H1 (cell line): ENCODE measurements around the gene PRDM5. TPM values are rescaled to one million over a fixed set of nuclear protein-coding genes. Genes with fewer than 3 reads are reported as not detected.

ENCODE experiments used
- CTCF ChIA-PET: fragments of 300-600 bp; sonication (Branson Sonifier 250); formaldehyde crosslinking; loops from one replicate; lab custom pipeline; 2021; ENCODE audit not compliant: partially characterized antibody; lab: Charles Lee
- POLR2A ChIA-PET: fragments of 300-600 bp; sonication (Branson Sonifier 250); formaldehyde crosslinking; loops from one replicate; lab custom pipeline; 2021; ENCODE audit warnings: inconsistent platforms; ENCODE audit not compliant: partially characterized antibody; lab: Charles Lee
- DNase-seq, 2 experiments: peaks; one replicate each; pipeline versions ENCODE4 v3.0.0 to v3.0.0-alpha.2; 2010 to 2022; ENCODE audit warnings: low spot score in 2 of 2, low read depth in 1 of 2, mixed read lengths in 1 of 2
- FAIRE-seq: peaks from 2 replicates; lab custom pipeline; 2011; peaks lifted over from hg19 to GRCh38; lab: Jason Lieb, UNC
- H2AFZ ChIP-seq: 2 replicates; pipeline ENCODE4 v1.8.1; 2012; ENCODE audit warnings: low read length, inconsistent platforms
- H2AK5ac ChIP-seq: 2 replicates; pipeline ENCODE4 v1.6.1; 2013; ENCODE audit warnings: low read depth, low read length
- H2BK120ac ChIP-seq: replicated peaks from 2 replicates; pipeline ENCODE3; 2013; ENCODE audit warnings: low read depth, low read length, inconsistent platforms
- H2BK12ac ChIP-seq: 2 replicates; pipeline ENCODE4 v1.6.1; 2013; ENCODE audit warnings: low read depth, low read length
- H2BK15ac ChIP-seq: 2 replicates; pipeline ENCODE4 v1.6.1; 2013; ENCODE audit warnings: low read length
- H2BK20ac ChIP-seq: 2 replicates; pipeline ENCODE4 v1.6.1; 2013; ENCODE audit warnings: low read length
- H2BK5ac ChIP-seq: 2 replicates; pipeline ENCODE4 v1.6.1; 2013; ENCODE audit warnings: low read depth, low read length
- H3K14ac ChIP-seq: 2 replicates; pipeline ENCODE4 v1.6.1; 2013; ENCODE audit warnings: inconsistent platforms; ENCODE audit not compliant: insufficient read length
- H3K18ac ChIP-seq: 2 replicates; pipeline ENCODE4 v1.6.1; 2013; ENCODE audit warnings: low read length; ENCODE audit errors: extremely low read depth
- H3K23ac ChIP-seq: 2 replicates; pipeline ENCODE4 v1.6.1; 2013; ENCODE audit warnings: inconsistent platforms; ENCODE audit not compliant: insufficient read length
- H3K23me2 ChIP-seq: 2 replicates; pipeline ENCODE4 v1.6.1; 2013; ENCODE audit warnings: low read depth, low read length
- H3K27ac ChIP-seq: 2 replicates; pipeline ENCODE4 v1.6.1; 2011; ENCODE audit warnings: low read depth, low read length, inconsistent platforms
- H3K27me3 ChIP-seq, 4 experiments: replicated peaks in 1 of 4; 1 replicate in 1 of 4; 2 replicates in 3 of 4; pipeline versions ENCODE4 v1.6.1 to v1.8.1; 2011 to 2013; ENCODE audit warnings: low read length in 3 of 4, mild to moderate bottlenecking in 3 of 4, inconsistent platforms in 2 of 4, mixed read lengths in 2 of 4, moderate library complexity in 1 of 4; ENCODE audit not compliant: control insufficient read depth in 3 of 4, insufficient read depth in 3 of 4; ENCODE audit errors: extremely low read depth in 1 of 4
- H3K36me3 ChIP-seq, 4 experiments: 2 replicates each; pipeline versions ENCODE4 v1.6.1 to v1.8.1; 2011 to 2013; ENCODE audit warnings: mild to moderate bottlenecking in 4 of 4, low read length in 3 of 4, moderate library complexity in 2 of 4, control low read depth in 1 of 4, inconsistent platforms in 1 of 4; ENCODE audit not compliant: insufficient read depth in 4 of 4, control insufficient read depth in 2 of 4
- H3K4ac ChIP-seq: replicated peaks from 2 replicates; pipeline ENCODE3; 2013; ENCODE audit warnings: low read length, low read depth, mixed read lengths, inconsistent platforms; ENCODE audit not compliant: insufficient read length
- H3K4me1 ChIP-seq, 4 experiments: replicated peaks in 1 of 4; 1 replicate in 1 of 4; 2 replicates in 3 of 4; pipeline versions ENCODE4 v1.6.1 to v1.8.1; 2011 to 2013; ENCODE audit warnings: low read length in 3 of 4, inconsistent platforms in 2 of 4, mixed read lengths in 1 of 4; ENCODE audit not compliant: insufficient read depth in 4 of 4, control insufficient read depth in 3 of 4
- H3K4me2 ChIP-seq, 2 experiments: 2 replicates each; pipeline versions ENCODE4 v1.6.1 to v1.8.1; 2011 to 2013; ENCODE audit warnings: low read depth in 2 of 2, low read length in 2 of 2, control low read depth in 1 of 2, inconsistent platforms in 1 of 2, mild to moderate bottlenecking in 1 of 2; ENCODE audit not compliant: insufficient read depth in 1 of 2
- H3K4me3 ChIP-seq, 4 experiments: fragments of 200-600, 300-600 bp in 1 of 4; sonication (generic), shearing (Covaris generic), sonication (Bioruptor Twin) in 1 of 4; 2 replicates each; pipeline versions ENCODE4 v1.5.1 to v1.8.1; 2011 to 2016; ENCODE audit warnings: low read length in 4 of 4, low read depth in 3 of 4, control low read depth in 2 of 4, inconsistent platforms in 2 of 4, mild to moderate bottlenecking in 2 of 4, mixed read lengths in 1 of 4, moderate library complexity in 1 of 4; ENCODE audit not compliant: insufficient read depth in 2 of 4; ENCODE audit errors: extremely low read depth in 1 of 4
- H3K56ac ChIP-seq: replicated peaks from 2 replicates; pipeline ENCODE3; 2013; ENCODE audit warnings: low read depth, mild to moderate bottlenecking, mixed read lengths, low read length, inconsistent platforms; ENCODE audit not compliant: insufficient read length
- H3K79me1 ChIP-seq: 2 replicates; pipeline ENCODE4 v1.6.1; 2013; ENCODE audit warnings: low read depth, low read length, control low read depth
- H3K79me2 ChIP-seq, 2 experiments: 2 replicates each; pipeline versions ENCODE4 v1.6.1 to v1.8.1; 2012 to 2013; ENCODE audit warnings: low read length in 2 of 2, mild to moderate bottlenecking in 2 of 2, inconsistent platforms in 1 of 2; ENCODE audit not compliant: insufficient read depth in 2 of 2, control insufficient read depth in 1 of 2
- H3K9ac ChIP-seq, 4 experiments: replicated peaks in 1 of 4; 1 replicate in 1 of 4; 2 replicates in 3 of 4; pipeline versions ENCODE4 v1.6.1 to v1.8.1; 2011 to 2013; ENCODE audit warnings: low read depth in 3 of 4, low read length in 3 of 4, control low read depth in 2 of 4, mild to moderate bottlenecking in 2 of 4, moderate library complexity in 2 of 4, inconsistent platforms in 1 of 4; ENCODE audit errors: extremely low read depth in 1 of 4
- H3K9me3 ChIP-seq, 2 experiments: 2 replicates each; pipeline versions ENCODE4 v1.6.1 to v1.8.1; 2012 to 2013; ENCODE audit warnings: mild to moderate bottlenecking in 2 of 2, moderate library complexity in 2 of 2, control low read depth in 1 of 2, inconsistent platforms in 1 of 2, low read depth in 1 of 2, low read length in 1 of 2, mixed read lengths in 1 of 2; ENCODE audit not compliant: insufficient read depth in 2 of 2
- H4K20me1 ChIP-seq, 2 experiments: replicated peaks in 1 of 2; 2 replicates each; pipeline versions ENCODE3 to v1.8.1; 2011 to 2013; ENCODE audit warnings: inconsistent platforms in 2 of 2, low read length in 2 of 2, mild to moderate bottlenecking in 1 of 2; ENCODE audit not compliant: insufficient read depth in 2 of 2, control insufficient read depth in 1 of 2
- H4K5ac ChIP-seq: 2 replicates; pipeline ENCODE4 v1.6.1; 2013; ENCODE audit warnings: low read length, low read depth, mixed read lengths, inconsistent platforms; ENCODE audit not compliant: insufficient read length
- H4K8ac ChIP-seq: 2 replicates; pipeline ENCODE4 v1.8.0; 2013; ENCODE audit warnings: mild to moderate bottlenecking, moderate library complexity, low read length, inconsistent platforms; ENCODE audit not compliant: insufficient read depth; ENCODE audit errors: extremely low read depth
- H4K91ac ChIP-seq: replicated peaks from 2 replicates; pipeline ENCODE3; 2013; ENCODE audit warnings: low read length, mixed read lengths, inconsistent platforms; ENCODE audit not compliant: insufficient read length
- ASH2L ChIP-seq: fragments of 200-600, 300-600 bp; sonication (generic); IDR thresholded peaks from one replicate; pipeline ENCODE4 v1.7.1; 2017; ENCODE audit warnings: low read length
- E2F6 ChIP-seq: IDR thresholded peaks from 2 replicates; pipeline ENCODE4 v1.6.1; 2012; ENCODE audit warnings: inconsistent platforms
- EGR1 ChIP-seq: IDR thresholded peaks from 2 replicates; pipeline ENCODE4 v1.6.1; 2011; ENCODE audit warnings: low read depth, low read length, borderline replicate concordance
- GABPA ChIP-seq: IDR thresholded peaks from 2 replicates; pipeline ENCODE4 v1.6.1; 2011; ENCODE audit warnings: mild to moderate bottlenecking, low read length, moderate library complexity, borderline replicate concordance; ENCODE audit not compliant: insufficient read depth
- JUN ChIP-seq: IDR thresholded peaks from 2 replicates; pipeline ENCODE4 v1.6.1; 2011; ENCODE audit warnings: low read depth, mild to moderate bottlenecking, improper control_type of control experiment, low read length
- KDM1A ChIP-seq: fragments of 200-600, 300-600 bp; sonication (generic); IDR thresholded peaks from 2 replicates; pipeline ENCODE4 v1.7.1; 2016; ENCODE audit warnings: mild to moderate bottlenecking, low read length, borderline replicate concordance
- SIN3A ChIP-seq, 2 experiments: IDR thresholded peaks in 1 of 2; conservative IDR thresholded peaks in 1 of 2; 2 replicates each; pipeline ENCODE4 v1.6.1; 2011 to 2012; ENCODE audit warnings: low read length in 2 of 2, improper control_type of control experiment in 1 of 2, low read depth in 1 of 2, mild to moderate bottlenecking in 1 of 2
- SP1 ChIP-seq: IDR thresholded peaks from 2 replicates; pipeline ENCODE4 v1.6.1; 2011; ENCODE audit warnings: low read depth, low read length
- TCF12 ChIP-seq: IDR thresholded peaks from 2 replicates; pipeline ENCODE4 v1.6.1; 2011; ENCODE audit warnings: low read depth, mild to moderate bottlenecking, low read length
- TEAD4 ChIP-seq: IDR thresholded peaks from 2 replicates; pipeline ENCODE4 v1.6.1; 2012; ENCODE audit warnings: low read depth, low read length, inconsistent platforms, mixed read lengths
- WGBS, 2 experiments: shearing (Covaris generic) in 1 of 2; methylation state at CpG; one replicate each; pipeline versions ENCODE4 v1.1.6 to v1.1.7; 2013 to 2015; ENCODE audit warnings: low lambda C conversion rate in 2 of 2, mixed read lengths in 2 of 2, inconsistent platforms in 1 of 2, low coverage in 1 of 2, missing lambda C conversion rate in 1 of 2; ENCODE audit not compliant: insufficient replicate concordance in 2 of 2, insufficient coverage in 1 of 2, insufficient read length in 1 of 2; ENCODE audit errors: extremely low coverage in 1 of 2, missing lambda C conversion rate in 1 of 2; 5-methylcytosine and 5-hydroxymethylcytosine counted together
- polyA plus RNA-seq, 7 experiments: library from polyadenylated mRNA; depleted of rRNA in 3 of 7; stranded (reverse) in 5 of 7; unstranded in 2 of 7; fragments of >200 nt in 5 of 7; fragments of 200-250 nt in 2 of 7; gene quantifications; 1 replicate in 5 of 7; 2 replicates in 1 of 7; 4 replicates in 1 of 7; pipeline versions ENCODE4 v1.2.1 to v1.2.3, GENCODE V29; 2011 to 2013; ENCODE audit warnings: missing spikeins in 2 of 7, mixed read lengths in 2 of 7
- total RNA-seq: library from RNA; stranded (reverse); fragmentation: NEBNext Ultra II Directional; extraction: Animal tissue kit (Norgen Biotek cat#: 25700); gene quantifications from 2 replicates; pipeline ENCODE4 v1.2.1, GENCODE V29; 2021

The PRDM5 gene
- total and polyA plus RNA-seq, 2 of the 8 experiments (the other 6 are each of a cell fraction or from before 2014, with no cell fraction given), result 8.2 to 23.4 TPM

GRCh38 chr4:120838784-120839183 lies 83.7 kb downstream of the PRDM5 start:
- DNase-seq, result no peak
- Histone ChIP-seq H3K14ac (no peak overlapping the region), H2BK12ac (no peak overlapping the region), H3K4me1 (no peaks in the 10 kb centered on the region), H3K23me2 (no peaks in the 10 kb centered on the region), H2BK5ac (no peak overlapping the region), H2AFZ (no peak overlapping the region), H3K27ac (no peak overlapping the region), H2AK5ac (no peak overlapping the region), H2BK120ac (no peak overlapping the region), H4K20me1 (peaks cover 0 to 4% of the 10 kb centered on the region in 2 experiments), H3K9me3 (no peaks in the 10 kb centered on the region), H3K79me2 (no peaks in the 10 kb centered on the region), H3K18ac (no peak overlapping the region), H4K8ac (no peak overlapping the region), H3K4me3 (no peak overlapping the region), H3K23ac (no peak overlapping the region), H2BK15ac (no peak overlapping the region), H4K5ac (no peak overlapping the region), H3K56ac (no peak overlapping the region), H3K36me3 (no peaks in the 10 kb centered on the region), H2BK20ac (no peak overlapping the region), H4K91ac (no peak overlapping the region), H3K4ac (no peak overlapping the region), H3K79me1 (no peaks in the 10 kb centered on the region), H3K4me2 (no peak overlapping the region), H3K27me3 (no peaks in the 10 kb centered on the region), H3K9ac (no peak overlapping the region)
- 85% methylated on average over 5 of the region's 5 CpGs; no CpG with 5 or more reads in 1 of the 2 experiments for WGBS, 2 experiments
- POLR2A ChIA-PET, result interaction anchor here (1.3 kb wide), 1 partner anchor 9 kb away, joined by 3 read pairs; no protein-coding TSS in a partner anchor
- no peak for FAIRE-seq
- TF ChIP-seq SP1, result no peak
- TF ChIP-seq KDM1A, result no peak
- no peak for TF ChIP-seq SIN3A (conservative IDR thresholded peaks at IDR 0.05 in 1 of 2, IDR thresholded peaks at IDR 0.05 in 1 of 2; ENCODE audit: low read depth in 1 of 2, low read length in 2 of 2)
- no peak for TF ChIP-seq E2F6
- TF ChIP-seq TCF12, result no peak
- no peak for TF ChIP-seq EGR1
- TF ChIP-seq JUN, result no peak
- TF ChIP-seq ASH2L, result no peak
- no peak for TF ChIP-seq TEAD4
- TF ChIP-seq GABPA, result no peak
- CTCF ChIA-PET, result interaction anchor here (0.6 to 2.3 kb wide), 5 partner anchors 10 to 899 kb away, joined by 3 to 9 read pairs (median 3); no protein-coding TSS in a partner anchor
